ENCODE measurements around the gene HNRNPUL2. TPM values are rescaled to one million over a fixed set of nuclear protein-coding genes. Genes with fewer than 3 reads are reported as not detected.
A peak's percentile ranks its signal among the peaks of the same experiment; 100 is the strongest.

The HNRNPUL2 gene
- total and polyA plus RNA-seq, 9 of the 15 experiments (the other 6 are each of a cell fraction or from before 2014, with no cell fraction given), result 0.89 to 44.3 (median 15.2) TPM

GRCh38 chr11:62705413-62705812, 21.8 kb downstream of the HNRNPUL2 start:
- Histone ChIP-seq H3K36me3 (ENCODE audit: control insufficient read depth, insufficient read depth, low read length) (peaks cover 63% of the 10 kb centered on the region), H3K4me1 (replicated peaks in 1 of 2; ENCODE audit: control insufficient read depth in 2 of 2, insufficient read depth in 2 of 2, low read length in 2 of 2) (peaks cover 29 to 42% of the 10 kb centered on the region in 2 experiments), H3K4me3 (peak overlapping the region; percentile 72), H3K27ac (ENCODE audit: extremely low read depth, low read depth, low read length) (peak overlapping the region; percentile 82), H3K9me1 (ENCODE audit: control insufficient read depth, insufficient read depth, low read length) (peaks cover 2% of the 10 kb centered on the region), H3K4me2 (ENCODE audit: insufficient read depth, low read length) (peak overlapping the region; percentile 97), H3K27me3 (ENCODE audit: control insufficient read depth in 2 of 2, insufficient read depth in 2 of 2, low read length in 2 of 2) (no peaks in the 10 kb centered on the region), H4K20me1 (replicated peaks; ENCODE audit: control insufficient read depth, insufficient read depth, low read length) (peaks cover 3% of the 10 kb centered on the region; the same call in 1 of the 2 replicates), H3K9ac (ENCODE audit: insufficient read depth in 1 of 2, low read depth in 2 of 2, low read length in 2 of 2) (peak overlapping the region; percentile 76 to 93), H2AFZ (ENCODE audit: low read depth, low read length) (peak overlapping the region; percentile 87; the same call in 1 of the 2 replicates), H3K9me3 (replicated peaks; ENCODE audit: control insufficient read depth, insufficient read depth, low read depth, low read length) (no peaks in the 10 kb centered on the region), H3K79me2 (ENCODE audit: control insufficient read depth, insufficient read depth, low read length) (peaks cover 14% of the 10 kb centered on the region)
- WGBS (ENCODE audit: insufficient coverage, low coverage, missing lambda C conversion rate), result 54% methylated on average over 7 of the region's 7 CpGs
- in situ Hi-C loops (cut with MboI) (no loop called here), intact Hi-C loops (cut with micrococcal nuclease) (loop anchor here (5.0 kb wide), 1 partner anchor 308 kb away; no protein-coding TSS in a partner anchor)
- ChIA-PET POLR2A (interaction anchor here (0.7 to 4.1 kb wide), 15 partner anchors 9 to 150 kb away, joined by 3 to 31 read pairs (median 5); partner anchors contain the start of genes C11orf98, CSKMT, GANAB and HNRNPUL2), CTCF (ENCODE audit: low intra/inter-chr PET ratio) (no interaction called here)
- ATAC-seq, result no peak
- no peak for FAIRE-seq
- peak in 2 of 4 experiments; percentile 53 to 55 for DNase-seq (ENCODE audit: extremely low read depth in 1 of 4, low spot score in 3 of 4)
- BruUV-seq (replicated peaks), result no TSS peak
- TF ChIP-seq BDP1 (IDR thresholded peaks at IDR 0.05; ENCODE audit: insufficient read depth, insufficient read length) (no peak), STAT6 (CRISPR knock-in tag; IDR thresholded peaks at IDR 0.05) (no peak), ATF1 (CRISPR knock-in tag; IDR thresholded peaks at IDR 0.05) (no peak), ATF1 (tag; IDR thresholded peaks at IDR 0.05) (no peak), ZNF407 (IDR thresholded peaks at IDR 0.05; ENCODE audit: low read depth) (no peak), TCF7L2 (IDR thresholded peaks at IDR 0.05; ENCODE audit: low read depth, low read length) (no peak), VEZF1 (CRISPR knock-in tag; IDR thresholded peaks at IDR 0.05) (no peak), FOXK1 (CRISPR knock-in tag; IDR thresholded peaks at IDR 0.05; ENCODE audit: borderline replicate concordance) (no peak), ILF3 (IDR thresholded peaks at IDR 0.05; ENCODE audit: borderline replicate concordance) (no peak), ZNF79 (CRISPR knock-in tag; IDR thresholded peaks at IDR 0.05; ENCODE audit: low read depth) (no peak)
